HG02678 (cell line): Measurements from ENCODE around the gene ABLIM1.

Experiments
- ATAC-seq: cut with Tn5 transposase; IDR thresholded peaks from one replicate; pipeline ENCODE4 v1.9.1; 2021; ENCODE audit warnings: mild to moderate bottlenecking, moderate library complexity; ENCODE audit not compliant: unreplicated experiment

Gene ABLIM1

DNA sequence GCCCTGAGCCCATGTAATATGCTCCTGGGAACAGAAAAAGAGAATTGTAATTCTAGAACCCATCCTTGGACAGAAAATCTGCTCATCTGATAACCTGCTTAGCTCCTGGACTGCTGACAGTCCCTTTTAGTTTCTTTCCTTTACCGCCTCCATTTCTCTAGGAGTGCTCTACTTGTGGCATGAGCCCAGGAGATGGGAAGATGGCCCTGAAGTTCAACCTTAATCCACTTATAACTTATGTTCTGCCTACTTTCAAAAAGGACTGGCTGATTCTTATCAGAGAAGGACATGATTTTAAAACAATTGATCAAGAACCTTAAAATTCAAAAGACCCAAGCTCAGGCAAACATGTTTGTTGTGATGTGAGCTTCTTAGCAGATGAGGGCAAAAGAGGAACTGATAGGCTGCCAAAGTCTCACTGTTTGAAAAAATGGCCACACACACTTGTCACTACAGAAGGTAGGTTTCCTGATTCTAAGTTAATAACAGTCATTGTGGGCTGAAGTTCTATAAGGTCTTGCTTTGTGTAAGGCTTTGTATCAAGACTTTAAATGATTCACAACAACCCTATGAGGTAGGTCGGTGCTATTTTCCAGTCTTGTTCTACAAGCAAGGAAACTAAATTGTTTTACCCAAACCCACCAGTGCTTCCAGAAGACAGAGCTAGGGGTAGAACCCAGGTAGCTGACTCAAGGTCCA is 159.5 kb downstream of the ABLIM1 start:
- ATAC-seq: peak; percentile 58

DNA sequence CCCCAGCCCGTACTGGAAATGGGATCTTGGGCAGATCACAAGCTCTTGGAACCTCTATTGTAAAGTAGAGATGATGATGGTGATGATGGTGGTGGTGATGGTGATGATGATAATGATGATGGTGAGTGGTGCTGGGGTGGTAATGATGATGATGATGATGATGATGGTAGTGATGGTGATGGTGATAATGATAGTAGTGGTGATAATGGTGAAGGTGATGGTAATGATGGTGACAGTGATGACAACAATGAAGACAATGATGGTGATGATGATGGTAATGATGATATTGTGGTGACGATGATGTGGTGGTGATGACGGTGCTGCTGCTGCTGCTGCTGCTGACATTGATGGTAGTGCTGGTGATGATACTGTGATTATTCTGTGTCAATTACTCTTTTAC is 162.8 kb downstream of the ABLIM1 start:
- ATAC-seq: no peak

DNA sequence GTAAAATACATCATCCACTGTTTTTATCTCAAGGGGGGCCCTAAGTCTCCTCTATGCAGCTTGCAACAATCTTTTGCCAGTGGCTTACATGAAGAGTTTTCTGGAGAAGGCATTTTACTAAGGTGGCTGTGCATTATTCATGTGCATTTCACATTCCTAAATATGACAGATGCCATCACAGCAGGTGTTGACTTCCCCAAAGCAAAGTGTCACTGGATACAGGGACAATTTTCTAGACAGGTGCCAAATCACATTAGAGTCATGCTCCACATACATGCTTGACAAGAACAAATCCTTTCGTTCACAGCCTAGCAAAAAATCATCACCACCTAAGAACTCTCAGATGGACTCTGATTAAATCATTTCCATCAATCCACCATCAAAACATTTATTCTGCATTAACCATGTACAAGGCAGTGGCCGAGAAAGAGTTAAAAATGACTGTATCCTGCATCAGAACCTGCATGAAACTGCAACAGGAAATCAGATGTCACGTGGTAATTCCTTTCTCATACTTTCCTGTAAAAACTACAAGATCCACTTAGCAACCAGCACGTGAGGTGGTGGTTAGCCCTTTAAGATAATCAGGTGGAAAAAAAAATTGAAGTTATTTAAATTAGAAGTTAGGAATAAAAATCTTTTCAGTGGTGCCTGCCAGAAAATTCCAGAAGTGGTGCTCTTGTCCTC is 165.6 kb downstream of the ABLIM1 start:
- ATAC-seq: no peak

DNA sequence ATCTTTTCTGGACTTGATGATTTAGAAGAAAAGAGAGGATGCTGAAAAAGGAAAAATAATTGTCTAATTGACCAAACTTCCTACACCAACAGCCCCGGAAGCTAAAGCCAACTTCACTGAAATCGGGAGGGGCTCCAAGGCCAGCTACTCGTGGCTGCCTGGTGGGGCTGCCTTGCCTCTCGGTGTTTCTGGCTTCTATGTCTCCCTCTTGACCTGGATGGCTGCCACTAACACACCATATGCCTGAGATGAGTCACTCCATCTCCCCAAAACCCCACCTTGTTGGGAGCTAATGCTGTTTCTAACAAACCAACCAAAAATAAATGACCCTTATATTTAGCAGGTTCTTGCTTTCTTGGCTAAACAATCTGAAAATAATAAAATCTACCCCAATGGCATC is 166.1 kb downstream of the ABLIM1 start:
- ATAC-seq: no peak

DNA sequence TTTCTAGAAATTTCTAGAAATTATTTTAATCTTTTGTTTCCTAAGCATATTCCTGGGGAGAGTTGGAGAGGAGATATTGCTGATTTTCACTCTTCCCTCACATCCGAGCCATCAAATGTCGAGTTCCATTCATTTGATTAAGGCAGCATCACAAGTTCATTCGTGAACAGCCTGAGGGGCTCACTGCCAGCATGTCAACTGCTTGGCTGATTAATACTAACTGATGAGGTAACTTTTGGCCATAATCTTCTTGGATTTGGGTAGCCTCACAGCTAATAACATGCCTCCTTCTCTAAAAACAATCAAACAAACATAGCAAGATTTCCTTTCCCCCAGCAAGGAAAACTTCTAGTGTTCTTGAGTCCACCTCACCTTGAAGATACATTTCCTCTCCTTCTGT is 166.7 kb downstream of the ABLIM1 start:
- ATAC-seq: no peak

DNA sequence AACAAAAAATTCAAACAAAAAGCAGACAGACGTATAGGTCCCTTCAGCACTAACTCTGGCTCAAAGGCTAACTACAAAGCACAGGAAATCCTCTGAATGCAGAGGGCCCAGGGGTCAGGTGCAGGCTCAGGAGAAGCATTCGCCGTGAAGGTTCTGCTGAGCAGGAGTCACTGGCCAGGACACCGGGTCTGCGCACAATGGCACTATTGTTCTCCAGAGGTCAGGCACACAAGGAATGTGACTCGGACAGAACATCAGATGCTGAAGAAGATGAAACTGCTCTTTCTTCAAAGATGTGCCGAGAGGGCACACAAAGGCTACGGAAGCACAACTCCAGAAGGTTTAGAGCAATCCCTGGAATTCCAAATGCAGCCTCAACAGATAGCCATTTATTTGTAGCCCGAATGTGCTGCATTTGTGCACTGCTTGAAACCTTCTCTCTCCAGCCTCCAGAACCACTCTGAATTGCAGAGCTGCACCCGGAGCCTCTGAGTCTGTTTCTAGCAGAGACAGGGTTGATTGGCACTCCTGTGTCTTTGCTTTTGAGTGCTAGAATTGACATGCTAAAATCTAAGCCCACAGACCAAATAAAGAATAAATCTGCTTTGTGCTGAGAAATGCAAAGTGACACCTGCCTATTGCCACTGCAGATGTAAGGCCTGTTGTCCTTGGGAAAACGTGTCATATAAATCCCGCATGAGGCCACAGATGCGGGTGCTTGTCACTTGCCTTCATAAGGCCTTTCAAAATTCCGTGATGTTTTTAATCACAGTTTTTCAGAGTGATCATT is 168.4 kb downstream of the ABLIM1 start:
- ATAC-seq: no peak

DNA sequence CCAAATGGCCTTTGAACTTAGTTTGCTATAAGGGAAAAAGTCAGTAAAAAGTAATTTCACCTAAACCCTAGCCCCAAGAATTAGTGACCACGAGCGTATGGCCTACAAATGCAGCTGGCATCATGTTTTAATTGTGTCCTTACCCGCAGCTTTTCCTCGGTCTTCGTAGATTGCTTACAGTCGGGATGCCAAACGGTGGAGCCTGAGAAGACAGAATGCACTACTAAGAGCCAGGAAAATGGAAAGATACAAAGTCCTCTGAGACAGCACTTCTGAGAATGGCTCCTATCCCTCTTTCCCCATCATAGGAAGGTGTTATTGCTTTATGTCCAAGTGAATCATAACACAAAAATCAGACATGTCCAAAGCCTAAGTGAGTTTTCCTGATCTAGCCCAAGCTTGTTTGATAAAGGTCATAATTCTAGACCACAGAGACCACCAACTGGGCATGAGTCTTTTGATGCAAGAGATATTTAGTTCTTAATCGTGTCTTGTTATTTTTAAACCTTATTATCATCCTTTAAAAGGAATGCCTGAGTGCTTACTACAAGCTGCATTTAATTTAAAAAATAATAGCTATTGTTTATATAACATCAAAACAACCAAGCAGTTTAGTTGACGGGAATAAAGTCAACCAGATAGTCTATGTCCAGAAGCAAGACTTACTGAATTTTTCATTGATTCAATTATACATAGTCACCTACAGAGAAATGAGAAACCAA is 170.1 kb downstream of the ABLIM1 start:
- no peak for ATAC-seq

DNA sequence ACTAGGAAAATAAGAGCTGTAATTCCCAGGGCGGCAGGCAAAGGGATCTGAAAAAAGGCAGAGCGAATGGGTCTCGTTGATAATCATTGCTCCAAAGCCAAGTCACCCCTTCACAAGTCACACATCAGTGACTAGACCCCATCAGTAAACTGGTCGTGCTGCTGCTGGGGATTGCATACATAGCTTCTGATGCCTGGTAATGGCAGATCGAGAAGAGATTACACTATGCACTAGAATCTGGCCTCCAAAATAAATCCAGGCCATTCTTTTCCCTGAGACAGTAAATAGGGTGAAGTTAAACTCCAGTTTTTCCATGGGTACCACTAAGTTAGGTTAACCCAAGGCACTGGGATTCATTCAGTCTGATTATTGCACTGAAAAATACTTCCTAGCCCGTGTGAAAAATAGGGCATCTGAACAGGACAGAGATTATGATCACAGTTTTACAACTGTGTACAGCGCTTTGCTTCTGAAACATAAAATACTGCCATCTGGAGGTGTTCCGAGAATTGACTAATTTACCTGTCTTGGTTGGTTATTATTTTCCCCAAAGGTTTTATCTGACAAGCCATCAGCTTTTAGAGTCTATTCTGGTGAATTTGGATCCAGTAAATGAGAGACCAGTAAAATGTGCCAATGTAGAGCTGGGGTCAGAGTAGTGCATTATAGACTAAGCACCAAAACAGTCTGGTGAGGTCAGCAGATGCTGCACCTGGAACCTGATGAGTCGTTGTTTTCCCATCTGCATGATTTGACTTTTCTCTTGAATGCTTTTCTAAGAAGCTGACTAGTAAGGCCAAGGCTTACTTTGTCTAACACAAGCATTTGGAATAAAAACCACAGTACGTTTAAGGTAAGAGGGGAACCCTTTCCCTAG is 170.9 kb downstream of the ABLIM1 start:
- ATAC-seq: no peak

DNA sequence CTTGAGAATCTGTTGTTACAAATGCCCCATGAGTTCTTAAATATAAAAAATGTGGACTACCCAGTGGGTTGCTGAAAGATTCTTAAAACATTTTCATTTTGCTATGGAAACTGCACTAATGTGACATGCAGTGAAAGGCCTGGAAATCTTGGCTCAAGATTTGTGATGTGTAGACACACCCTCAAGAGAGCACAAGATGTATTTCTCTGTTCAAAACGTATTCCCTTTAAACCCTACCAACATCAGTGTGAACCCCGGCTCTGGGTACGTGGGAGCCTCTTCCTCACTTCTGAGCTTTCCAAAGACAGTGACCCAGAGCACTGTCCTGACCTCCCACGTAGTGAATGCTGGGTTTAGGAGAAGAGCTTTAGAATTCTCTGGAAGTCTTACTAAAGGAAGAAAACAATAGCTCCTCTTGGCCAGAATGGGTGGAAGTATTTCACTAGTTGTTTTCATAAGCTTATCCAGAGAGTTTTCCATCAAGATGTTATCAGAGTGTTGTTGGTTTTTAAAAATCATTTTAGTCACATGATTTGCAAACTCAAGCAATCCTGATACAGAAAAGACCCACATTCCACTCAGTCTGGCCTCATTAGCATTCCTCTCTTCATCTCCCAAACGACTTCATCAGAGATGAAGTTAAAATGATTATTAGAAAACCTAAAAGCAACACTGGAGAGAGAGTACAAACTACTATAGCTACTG is 172.2 kb downstream of the ABLIM1 start:
- no peak for ATAC-seq

DNA sequence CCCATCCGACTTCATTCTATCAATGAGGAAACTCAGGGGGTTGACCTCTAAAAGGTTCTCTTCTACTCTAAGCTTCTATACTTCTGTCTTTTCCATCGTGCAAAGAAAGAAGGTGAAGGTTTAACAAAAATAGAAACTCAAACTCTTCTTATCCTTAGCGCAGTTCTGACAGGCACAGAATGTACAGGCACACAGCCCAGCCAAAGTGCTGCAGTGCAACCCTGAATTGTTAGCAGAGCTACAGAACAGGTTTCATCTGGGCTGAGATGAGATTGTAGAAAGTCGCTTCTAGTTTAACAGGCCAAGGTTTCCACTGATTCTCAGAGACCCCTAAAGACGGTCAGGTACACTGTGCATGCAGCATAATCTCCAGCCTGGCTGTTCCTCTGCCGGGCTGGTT is 174.5 kb downstream of the ABLIM1 start:
- no peak for ATAC-seq

DNA sequence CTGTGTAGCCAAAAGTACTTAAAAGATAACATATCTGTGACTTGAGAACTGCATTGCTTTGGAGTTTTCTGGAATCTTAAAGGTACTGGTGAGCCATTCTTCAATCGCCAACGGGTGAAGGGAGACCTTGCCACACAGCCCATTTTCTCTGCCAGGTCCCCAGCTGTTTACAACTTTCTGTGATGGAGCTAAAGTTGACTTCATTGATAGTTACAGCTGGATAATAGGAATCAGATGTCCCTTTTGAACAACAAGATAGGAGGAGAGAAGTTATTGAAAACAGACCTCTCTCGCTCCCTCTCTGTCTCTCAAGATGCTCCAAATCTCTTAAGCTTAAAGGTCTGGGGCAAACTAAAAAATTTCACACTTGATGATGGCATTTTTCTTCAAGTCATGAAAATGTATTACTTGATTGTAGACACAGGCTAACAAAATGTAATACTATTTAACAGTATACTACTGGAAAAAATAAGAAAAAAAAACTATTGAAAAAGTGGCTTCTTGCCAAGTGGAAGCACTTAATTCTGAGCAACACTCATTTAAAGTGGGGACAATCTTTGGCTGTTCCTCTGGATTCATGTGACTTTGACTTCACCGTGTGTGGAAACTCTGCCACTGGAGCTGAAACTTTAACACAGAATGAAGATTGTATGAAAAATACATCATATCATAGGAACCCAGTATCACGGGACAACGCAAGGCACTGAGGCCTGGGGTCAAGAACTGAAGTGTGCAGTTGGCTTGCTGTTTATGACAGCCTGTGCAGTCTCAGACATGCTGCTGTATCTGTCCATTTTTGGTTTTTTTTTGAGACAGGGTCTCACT is 175.4 kb downstream of the ABLIM1 start:
- no peak for ATAC-seq

DNA sequence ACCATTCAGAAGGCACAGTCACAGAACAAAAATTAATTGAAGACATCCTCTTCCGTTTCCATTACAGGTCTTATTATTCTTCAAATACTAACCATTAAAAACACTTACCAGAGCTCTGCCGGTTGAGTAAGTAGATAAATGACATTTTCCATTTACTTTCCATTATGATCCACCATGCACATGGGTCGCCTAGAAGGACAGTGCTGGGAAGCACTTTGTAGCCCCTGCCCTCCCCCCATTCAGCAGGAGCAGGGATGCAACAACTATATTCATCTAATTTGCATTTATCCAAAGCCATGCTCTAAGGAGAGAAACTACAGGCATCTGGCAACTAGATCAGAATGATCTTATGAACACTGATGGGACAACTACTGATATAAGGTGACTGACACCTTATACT is 177.0 kb downstream of the ABLIM1 start:
- no peak for ATAC-seq

DNA sequence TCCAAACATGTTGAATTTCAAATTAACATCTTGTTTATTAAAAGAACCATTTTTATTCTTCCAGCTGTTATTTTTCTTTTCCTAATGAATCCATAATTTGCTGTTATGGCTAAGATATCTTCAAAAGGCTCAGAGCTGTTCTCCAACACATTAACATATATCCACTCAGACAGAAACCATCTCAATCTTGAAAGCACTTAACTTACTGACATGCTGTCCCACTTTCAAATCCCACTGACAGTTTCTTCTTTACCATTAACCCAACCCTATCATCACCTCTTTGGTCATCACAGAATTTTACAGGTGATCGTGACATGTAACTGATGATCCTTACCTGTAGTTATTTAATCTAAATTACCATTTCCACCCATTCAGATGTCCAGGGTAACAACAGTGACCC is 178.2 kb downstream of the ABLIM1 start:
- ATAC-seq: no peak

DNA sequence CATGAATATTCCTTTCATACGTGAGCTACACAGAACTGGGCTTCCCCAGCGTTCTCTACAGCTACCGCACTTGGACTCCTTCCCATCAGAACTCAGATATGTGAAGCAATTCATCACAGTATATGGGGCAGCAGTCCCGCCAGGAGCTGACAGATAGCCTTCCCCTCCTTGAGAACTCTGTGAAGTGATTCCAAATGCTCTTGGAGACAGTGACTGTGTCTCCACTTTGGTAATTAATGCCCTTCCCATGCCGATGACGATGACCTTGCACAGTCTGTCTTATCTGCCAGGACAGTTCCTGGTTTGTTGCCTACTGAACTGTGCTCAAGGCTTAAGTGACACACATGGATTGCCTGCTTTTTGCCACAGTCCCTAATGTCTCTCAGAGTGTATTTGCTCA is 178.8 kb downstream of the ABLIM1 start:
- ATAC-seq: no peak

DNA sequence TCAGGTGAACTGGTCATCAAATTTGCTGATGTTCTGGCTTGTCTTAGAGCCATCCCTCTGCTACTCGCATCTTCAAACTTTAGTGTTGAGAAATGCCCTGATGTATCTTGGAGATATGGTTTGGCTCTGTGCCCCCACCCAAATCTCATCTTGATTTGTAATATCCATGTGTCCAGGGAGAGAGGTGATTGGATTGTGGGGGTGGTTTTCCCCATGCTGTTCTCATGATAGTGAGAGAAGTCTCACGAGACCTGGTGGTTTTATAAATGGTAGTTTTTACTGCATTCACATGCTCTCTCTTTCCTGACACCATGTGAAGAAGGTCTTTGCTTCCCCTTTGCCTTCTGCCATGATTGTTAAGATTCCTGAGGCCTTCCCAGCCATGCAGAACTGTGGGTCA is 179.8 kb downstream of the ABLIM1 start:
- no peak for ATAC-seq

DNA sequence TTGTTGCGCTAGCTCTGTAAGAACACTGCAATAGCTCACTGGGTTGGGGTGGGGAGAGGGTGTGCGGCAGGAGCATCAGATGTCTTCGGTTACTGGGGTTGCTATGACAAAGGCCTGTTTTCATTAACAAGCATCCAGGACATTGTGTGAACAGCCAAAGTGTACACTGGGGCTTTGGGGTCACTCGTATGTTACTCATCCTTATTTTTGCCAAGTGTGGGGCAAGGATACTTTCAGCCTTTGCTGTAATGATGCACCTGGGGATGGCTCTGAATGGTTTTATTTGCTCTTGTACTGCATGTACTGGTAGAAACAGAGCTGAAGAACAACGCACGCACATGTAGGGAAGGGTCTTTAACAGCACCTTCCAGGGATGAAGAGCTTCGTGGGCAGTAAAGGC is 180.8 kb downstream of the ABLIM1 start:
- ATAC-seq: no peak

DNA sequence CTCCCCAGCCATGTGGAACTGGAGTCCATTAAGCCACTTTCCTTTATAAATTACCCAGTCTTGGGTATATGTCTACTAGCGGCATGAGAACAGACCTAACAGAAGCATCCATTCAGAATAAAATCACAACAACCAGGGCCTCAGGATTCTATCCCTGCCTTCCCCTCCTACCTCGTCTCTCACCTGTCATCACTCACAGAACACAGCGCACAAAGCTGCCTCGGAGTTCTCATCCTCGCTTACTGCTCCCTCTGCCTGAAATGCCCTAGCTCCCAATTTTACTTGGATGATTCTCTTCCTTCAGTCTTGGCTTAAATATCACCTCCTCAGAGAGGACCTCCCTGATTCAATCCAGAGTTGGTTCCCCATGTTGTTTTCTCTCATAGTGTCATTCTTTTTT is 183.1 kb downstream of the ABLIM1 start:
- ATAC-seq: no peak

DNA sequence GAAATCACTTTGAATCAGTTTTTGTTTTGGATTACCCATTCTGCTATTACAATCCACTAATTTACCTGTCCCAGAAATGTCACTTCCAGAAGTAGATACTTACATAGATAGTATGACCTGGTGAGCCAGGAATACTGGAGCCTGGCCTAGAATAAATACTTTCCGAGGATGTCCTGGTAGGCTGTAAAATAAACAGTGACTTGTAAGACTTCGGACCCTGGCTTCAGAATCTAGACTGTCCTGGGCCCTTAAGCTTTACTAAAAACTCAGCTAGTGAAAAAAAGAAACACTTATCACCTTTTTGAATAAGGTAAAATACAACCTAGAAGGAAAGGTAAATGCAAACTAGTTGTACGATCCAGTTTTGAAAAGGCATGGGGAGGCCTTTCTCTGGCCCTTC is 184.3 kb downstream of the ABLIM1 start:
- ATAC-seq: no peak

DNA sequence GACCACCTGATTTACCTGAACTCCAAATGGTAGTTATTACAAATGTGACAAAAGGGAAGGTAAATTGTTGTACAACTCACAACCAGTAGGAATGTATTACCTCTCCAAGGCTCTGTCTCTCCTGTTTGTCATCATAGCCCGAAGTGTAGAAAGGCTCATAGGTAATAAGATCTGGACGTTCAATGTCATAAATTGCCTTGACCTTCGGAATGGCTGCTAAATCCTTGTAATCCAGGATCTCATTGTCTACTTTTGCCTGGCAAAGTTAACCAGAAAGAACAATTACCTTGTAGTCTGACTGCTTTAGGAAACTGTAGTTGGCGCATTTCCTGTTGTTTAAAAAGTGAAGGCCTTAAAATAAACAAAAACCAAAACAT is 185.2 kb downstream of the ABLIM1 start:
- ATAC-seq: no peak
